AG09309 (cell line): ENCODE results near the gene KDM2B.

Experiments
- DNase-seq: peaks from one replicate; pipeline ENCODE4 v3.0.0-alpha.2; 2010; ENCODE audit warnings: low read depth
- H3K4me3 ChIP-seq: 2 replicates; pipeline ENCODE4 v1.5.1; 2011; ENCODE audit warnings: mild to moderate bottlenecking, low read depth, low read length, moderate library complexity; ENCODE audit not compliant: control insufficient read depth
- CTCF ChIP-seq: IDR thresholded peaks from 2 replicates; pipeline ENCODE4 v1.5.1; 2011; ENCODE audit warnings: mild to moderate bottlenecking, low read depth, low read length, inconsistent platforms; ENCODE audit not compliant: insufficient read depth, control insufficient read depth; ENCODE audit errors: missing control alignments

KDM2B gene

GRCh38 chr12:121575051-121575450, 5.8 kb downstream of the KDM2B start:
- H3K4me3 ChIP-seq, result no peak overlapping the region
- no peak for TF ChIP-seq CTCF
- no peak for DNase-seq

DNA sequence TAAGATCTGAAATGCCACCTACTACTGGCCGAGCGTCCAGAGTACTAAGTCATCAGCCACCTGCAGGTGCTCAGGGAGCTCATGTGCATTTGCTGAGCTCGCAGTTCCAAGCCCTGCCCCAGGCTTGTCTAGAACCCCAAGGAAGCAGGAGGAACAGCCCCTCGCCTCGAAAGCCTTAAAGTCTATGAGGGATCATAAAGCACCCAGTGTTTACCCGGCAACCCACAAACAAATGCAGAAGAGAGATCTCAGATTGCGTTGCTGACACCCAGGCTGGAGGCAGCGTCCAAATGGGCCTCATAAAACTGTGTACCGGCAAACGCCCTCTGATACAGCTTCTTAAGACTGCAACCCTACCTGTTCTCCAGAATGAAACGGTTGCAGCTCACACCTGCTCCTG, 6.8 kb downstream of the KDM2B start:
- no peak for TF ChIP-seq CTCF
- DNase-seq, result no peak
- no peak overlapping the region for H3K4me3 ChIP-seq

DNA sequence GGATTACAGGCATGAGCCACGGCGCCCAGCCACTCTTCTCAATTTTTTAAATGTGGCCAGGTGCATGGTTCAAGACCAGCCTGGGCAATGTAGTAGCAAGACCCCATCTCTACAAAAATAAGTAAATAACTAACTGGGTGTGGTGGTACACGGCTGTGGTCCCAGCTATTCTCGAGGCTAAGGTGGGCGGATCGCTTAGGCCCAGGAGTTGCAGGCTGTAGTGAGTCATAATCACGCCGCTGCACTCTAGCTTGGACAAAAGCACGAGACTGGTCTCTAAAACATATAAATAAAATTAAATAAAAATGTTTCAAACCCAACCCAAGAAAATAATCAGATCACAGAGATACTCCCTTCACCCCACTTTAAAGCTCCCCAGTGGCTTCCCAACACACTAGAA, 8.9 kb downstream of the KDM2B start:
- no peak for DNase-seq
- no peak for TF ChIP-seq CTCF
- H3K4me3 ChIP-seq, result no peak overlapping the region

GRCh38 chr12:121570467-121571283, 10.1 kb downstream of the KDM2B start:
- no peak for TF ChIP-seq CTCF
- H3K4me3 ChIP-seq, result no peak overlapping the region
- DNase-seq, result no peak

- TF ChIP-seq CTCF, result no peak
- H3K4me3 ChIP-seq, result no peak overlapping the region
- DNase-seq, result no peak
Observed at GRCh38 chr12:121568971-121569751, 11.7 kb downstream of the KDM2B start.

DNA sequence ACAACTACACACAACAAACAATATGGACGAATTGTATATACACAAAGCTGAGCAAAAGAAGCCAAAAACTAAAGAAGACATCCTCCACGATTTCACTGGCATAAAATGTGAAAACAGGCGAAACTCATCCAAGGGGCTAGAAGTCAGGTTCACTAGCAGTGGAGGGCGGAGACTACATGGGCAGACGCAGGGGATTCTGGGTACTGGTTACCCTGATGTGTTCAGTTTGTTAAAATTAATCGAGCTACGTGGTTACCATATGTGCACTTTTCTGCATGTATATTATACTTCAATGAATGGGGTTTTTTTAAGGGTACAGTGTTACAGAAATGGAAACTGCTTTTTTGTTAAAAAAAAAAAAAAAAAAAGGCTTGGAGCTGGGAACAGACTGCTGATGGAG, 12.3 kb downstream of the KDM2B start:
- no peak for TF ChIP-seq CTCF
- no peak for DNase-seq
- no peak overlapping the region for H3K4me3 ChIP-seq
